HG02571 (cell line): ENCODE measurements around the gene LDAF1.
"Not testable (repeated sequence)": the region's sequence is repeated elsewhere in the genome, so short reads cannot be mapped to it uniquely, and the experiment has no call there.

Source experiments
- ATAC-seq: cut with Tn5 transposase; IDR thresholded peaks from one replicate; pipeline ENCODE4 v1.9.1; 2021; ENCODE audit warnings: mild to moderate bottlenecking, moderate library complexity; ENCODE audit not compliant: unreplicated experiment

LDAF1 gene

DNA sequence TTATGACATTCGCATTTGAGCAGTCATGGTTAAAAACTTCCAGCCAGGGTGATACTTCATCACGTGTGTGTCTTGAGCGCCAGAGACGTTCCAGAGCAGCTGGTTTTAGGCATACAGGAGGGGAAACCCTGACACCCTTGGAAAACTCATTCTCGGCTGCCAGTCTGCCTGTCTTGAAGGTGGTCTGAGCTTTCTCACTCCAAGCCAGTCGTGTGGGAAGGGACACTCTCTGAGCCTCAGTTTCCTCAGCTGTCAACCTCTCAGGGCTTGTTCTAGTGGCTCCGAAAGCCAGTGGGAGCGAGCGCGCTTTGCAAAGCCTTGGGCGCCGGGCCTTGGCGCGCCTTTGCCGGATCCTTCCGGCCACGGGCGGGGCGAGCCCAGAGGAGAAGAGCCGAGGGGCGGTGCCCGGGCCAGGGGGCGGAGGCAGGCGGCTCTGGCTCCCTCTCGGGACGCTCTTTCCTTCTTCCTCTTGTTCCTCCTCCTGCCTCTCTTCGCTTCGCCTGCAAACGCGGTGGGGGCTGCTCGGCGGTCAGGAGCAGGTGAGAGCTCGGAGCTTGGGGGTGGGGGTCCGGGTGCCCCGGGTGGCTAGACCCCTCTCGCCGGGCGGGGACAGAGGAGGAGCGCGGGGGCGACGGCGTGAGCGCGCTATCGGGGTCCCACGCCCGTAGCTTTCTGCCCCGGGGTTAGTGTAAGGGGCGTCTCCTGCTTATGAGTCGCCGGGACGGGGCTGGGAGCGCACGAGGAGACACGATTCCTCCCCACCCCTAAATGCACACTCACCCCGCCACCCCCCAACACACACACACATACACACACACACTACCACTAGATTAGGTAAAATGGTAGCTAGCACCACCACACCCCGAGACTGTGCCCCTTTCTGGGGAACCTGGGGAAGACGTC, at the start of gene LDAF1:
Gene LDAF1, plus strand, starts transcription at position 467 of the 903 bp plus-strand sequence. CDS start 2,509 bp downstream, outside the sequence.
- ATAC-seq, result peak; percentile 83

DNA sequence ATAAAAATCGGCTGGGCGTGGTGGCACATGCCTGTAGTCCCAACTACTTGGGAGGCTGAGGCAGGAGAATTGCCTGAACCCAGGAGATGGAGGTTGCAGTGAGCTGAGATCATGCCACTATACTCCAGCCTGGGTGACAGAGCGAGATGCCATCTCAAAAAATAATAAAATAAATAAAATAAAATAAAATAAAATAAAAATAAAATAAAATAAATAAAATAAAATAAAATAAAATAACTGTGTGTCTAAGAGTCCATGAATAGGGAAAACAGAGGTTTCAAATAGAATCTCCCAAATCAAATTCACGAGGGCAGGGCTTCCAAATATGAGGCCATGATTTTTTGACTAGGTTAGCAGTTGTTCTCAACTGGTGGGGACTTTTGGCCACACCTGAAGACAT, 42.9 kb upstream of the LDAF1 start:
- ATAC-seq, result not testable (repeated sequence)

DNA sequence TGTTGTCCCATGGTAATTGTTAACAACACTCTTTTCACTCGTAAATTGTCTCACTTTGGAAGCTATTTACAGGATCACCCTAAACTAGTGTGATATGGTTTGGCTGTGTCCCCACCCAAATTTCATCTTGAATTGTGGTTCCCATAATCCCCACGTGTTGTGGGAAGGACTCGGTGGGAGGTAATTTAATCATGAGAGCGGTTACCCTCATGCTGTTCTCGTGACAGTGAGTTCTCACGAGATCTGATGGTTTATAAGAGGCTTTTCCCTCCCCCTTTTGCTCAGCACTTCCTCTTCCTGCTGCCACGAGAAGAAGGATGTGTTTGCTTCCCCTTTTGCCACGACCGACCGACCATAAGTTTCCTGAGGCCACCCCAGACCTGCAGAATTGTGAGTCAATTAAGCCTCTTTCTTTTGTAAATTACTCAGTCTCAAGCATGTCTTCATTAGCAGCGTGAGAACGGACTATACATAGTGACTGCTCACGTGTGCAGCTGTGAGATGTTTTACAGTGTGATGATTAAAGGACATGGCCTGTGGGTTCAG, 42.3 kb upstream of the LDAF1 start:
- ATAC-seq, result no peak

DNA sequence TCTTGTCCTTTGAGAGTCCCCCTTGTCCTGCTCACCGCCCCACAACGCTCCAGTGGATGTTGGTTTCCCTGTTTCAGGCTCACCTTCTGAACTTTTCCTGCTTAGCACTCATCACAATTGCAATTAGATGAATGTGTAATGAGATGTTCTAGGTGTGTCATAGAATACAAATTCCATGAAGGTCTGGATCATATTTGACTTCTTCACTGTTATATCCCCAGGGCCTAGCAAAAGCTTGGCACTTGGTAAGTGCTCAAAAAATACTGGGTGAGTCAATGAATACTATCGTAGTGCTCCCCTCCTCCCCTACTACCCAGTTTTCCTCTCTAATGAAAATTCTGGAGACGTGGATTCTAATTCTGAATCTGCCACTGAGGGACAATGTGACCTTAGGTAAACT, 40.9 kb upstream of the LDAF1 start:
- ATAC-seq, result no peak

DNA sequence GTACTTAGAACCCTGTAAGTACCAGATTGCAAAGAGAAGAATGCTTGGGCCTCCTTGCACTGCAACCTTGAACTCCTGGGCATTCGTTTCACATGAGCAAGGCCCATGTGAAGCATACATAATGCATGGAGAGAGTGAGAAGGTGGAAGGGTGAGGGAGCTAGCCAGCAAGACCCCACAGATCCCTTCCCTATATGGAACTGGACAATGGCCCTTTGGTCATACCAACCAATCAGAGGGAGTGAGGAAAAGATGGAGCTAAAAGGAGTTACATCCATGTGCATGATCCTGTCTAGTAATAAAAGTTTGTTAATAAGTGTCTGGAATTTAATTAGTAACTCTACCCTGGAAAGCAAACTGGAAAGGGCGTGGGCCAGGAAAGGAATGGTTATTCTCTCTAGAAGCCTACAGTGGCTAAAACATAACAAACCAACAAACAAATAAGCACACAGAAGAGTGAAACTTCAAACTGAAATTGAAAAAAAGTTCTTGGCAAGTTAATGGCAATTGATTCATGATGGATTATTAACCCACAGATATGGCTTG, 37.4 kb upstream of the LDAF1 start:
- no peak for ATAC-seq

DNA sequence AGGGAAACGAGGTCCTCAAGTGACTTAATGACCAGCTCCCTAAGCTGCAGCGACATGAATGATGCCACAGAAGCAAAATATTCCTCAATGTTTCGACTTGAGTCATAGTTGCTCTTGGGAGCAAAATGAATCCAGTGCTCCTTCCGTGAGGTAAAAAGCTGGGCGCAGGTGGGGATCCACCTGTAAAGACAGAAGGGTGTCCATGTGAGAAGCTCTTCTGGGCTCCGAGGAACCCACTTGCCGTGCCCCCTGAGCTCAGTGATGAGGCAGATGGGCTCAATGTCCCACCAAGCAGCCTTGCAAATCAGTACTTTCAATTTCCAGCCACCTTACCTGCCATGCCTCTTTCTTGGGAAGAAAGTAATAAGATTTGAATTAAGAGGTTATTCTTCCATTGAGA, 33.3 kb upstream of the LDAF1 start:
- no peak for ATAC-seq

DNA sequence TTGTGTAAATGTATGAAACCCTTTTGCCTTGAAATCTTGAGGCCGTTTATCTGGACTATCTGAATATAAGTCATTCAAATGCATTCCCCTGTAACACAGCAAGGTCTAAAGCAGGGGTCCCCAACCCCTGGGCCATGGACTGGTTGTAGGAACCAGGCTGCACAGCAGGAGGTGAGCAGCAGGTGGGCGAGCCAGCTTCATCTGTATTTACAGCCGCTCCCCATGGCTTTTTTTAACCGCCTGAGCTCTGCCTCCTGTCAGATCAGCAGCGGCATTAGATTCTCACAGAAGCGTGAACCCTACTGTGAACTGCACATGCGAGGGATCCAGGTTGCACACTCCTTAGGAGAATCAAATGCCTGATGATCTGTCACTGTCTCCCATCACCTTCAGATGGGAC, 32.0 kb upstream of the LDAF1 start:
- no peak for ATAC-seq

DNA sequence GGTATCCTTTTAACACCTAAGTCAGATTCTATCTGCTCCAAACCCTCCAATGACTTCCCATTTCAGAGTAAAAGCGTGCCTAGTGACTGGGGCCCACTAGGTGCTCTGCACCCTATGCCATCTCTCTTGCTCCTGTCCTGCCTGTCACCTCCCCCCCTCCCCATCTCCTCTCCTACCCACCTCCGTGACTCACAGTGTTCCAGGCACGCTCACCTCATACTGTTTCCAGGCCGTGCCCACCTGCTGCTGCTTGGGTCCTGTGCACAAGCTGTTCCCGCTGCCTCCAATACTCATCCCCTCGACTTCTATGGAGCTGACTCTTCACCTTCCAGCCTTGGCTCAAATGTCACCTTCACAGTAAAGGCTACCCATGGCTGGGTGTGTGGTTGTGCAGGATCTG, 29.5 kb upstream of the LDAF1 start:
- ATAC-seq, result no peak

DNA sequence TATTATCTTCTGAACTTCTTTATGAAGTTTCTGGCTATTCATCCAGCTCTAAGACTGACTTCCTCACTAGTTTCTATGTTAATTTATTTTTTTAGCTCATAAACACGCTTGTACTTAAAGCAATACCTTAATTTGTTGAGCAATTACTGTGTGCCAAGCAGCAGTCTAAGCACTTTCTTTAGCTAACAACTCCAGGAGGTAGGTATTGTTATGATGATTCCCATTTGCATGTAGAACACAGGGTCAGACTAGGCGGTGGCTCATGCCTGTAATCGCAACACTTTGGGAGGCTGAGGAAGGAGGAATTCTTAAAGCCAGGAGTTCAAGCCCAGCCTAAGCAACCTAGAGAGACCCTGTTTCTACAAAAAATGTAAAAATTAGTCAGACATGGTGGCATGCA, 27.7 kb upstream of the LDAF1 start:
- no peak for ATAC-seq

DNA sequence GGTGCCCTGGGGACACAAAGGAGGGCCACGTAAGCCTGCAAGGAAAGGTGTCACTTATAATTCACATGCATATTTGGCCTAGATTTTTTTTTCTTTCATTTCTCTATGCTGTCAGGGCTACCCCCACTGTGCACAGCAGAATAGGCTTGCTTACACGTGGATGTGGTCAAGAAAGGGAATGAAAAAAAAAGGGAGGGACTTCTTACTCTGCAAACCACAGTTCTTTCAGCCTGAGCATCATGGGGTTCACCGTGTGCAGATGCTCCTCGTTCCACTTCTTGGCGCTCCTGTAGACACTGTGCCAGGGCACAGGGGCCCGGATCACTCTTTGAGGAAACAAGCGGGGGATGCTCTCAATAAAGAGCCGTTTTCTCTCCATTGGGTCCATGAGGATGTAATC, 24.4 kb upstream of the LDAF1 start:
- no peak for ATAC-seq

DNA sequence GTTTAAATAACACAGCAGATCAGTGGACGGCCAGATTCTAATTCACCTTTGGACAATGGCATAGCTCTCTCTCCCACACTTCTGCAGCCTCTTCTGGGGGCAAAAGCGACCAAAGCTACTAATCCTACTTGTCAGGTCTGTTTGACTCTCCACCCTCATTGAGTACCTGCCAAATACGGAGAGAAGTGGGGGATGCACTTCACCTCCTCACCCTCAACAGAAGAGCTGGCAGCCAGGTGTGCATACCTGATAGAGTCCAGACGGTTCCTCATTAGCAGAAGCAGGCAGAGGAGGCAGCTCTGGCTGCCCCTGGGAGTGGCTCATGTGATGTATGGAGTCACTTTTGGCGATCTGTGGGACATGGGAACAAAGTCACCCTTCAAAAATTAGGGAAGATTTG, 12.7 kb upstream of the LDAF1 start:
- no peak for ATAC-seq

DNA sequence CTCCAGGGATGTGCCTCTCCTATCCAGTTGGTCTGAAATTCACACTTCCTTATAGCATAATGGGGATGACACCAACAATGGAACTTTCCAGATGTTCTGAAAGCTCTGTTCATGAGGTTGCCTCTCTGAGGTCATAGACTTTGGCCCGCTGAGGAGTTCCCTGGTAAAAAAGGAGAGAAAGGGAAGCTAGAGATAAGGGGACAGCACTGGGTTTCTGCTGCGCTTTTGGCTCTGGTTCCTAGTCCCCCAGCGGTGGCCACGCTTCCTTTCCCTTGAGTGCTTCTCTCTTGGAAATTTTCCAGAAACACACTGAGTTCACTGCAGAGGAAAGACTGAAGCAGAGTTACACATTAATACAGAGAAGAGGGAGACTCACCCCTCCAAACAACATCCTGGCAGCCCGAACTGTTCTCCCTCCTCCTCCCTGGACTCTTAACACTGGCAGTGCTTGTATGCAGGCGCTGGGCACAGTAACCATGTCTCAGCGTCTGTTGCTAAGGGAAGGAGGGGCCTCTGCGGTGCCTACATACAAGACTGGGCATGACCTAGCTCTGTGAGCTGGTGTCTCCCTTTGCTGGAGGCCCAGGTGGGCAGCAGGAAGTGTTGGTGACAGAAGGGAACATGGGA, 8.0 kb upstream of the LDAF1 start, which contains the start of gene DNAH3:
Gene DNAH3, minus strand, starts transcription at position 472 of the 627 bp plus-strand sequence. CDS start 527 bp downstream, outside the sequence.
- ATAC-seq, result no peak

DNA sequence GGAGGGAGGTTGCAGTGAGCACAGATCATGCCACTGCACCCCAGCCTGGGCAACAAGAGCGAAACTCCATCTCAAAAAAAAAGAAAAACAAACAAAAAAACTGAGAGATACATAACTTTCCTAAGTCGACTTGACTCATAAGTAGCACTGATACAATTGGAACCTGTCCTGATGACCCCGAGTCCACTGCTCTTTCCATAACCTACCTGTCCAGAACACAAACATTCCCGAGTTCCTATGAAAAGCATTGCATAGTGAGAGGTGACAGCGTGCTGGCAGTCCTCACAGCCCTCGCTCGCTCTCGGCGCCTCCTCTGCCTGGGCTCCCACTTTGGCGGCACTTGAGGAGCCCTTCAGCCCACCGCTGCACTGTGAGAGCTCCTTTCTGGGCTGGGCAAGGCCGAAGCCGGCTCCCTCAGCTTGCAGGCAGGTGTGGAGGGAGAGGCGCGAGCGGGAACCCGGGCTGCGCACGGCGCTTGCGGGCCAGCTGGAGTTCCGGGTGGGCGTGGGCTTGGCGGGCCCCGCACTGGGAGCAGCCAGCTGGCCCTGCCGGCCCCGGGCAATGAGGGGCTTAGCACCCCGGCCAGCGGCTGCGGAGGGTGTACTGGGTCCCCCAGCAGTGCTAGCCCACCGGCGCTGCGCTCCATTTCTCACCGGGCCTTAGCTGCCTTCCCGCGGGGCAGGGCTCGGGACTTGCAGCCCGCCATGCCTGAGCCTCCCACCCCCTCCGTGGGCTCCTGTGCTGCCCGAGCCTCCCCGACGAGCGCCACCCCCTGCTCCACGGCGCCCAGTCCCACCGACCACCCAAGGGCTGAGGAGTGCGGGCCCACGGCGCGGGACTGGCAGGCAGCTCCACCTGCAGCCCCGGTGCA, 6.1 kb upstream of the LDAF1 start:
- ATAC-seq, result not testable (repeated sequence)

DNA sequence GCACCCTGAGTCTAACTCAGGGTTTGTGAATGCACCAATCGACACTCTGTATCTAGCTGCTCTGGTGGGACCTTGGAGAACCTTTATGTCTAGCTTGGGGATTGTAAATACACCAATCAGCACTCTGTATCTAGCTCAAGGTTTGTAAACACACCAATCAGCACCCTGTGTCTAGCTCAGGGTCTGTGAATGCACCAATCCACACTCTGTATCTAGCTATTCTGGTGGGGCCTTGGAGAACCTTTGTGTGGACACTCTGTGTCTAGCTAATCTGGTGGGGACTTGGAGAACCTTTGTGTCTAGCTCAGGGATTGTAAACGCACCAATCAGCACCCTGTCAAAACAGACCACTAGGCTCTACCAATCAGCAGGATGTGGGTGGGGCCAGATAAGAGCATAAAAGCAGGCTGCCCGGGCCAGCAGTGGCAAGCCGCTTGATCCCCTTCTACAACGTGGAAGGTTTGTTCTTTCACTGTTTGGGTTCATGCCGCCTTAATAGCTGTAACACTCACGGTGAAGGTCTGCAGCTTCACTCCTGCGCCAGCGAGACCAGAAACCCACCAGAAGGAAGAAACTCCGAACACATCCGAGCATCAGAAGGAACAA, 5.2 kb upstream of the LDAF1 start:
- not testable (repeated sequence) for ATAC-seq

DNA sequence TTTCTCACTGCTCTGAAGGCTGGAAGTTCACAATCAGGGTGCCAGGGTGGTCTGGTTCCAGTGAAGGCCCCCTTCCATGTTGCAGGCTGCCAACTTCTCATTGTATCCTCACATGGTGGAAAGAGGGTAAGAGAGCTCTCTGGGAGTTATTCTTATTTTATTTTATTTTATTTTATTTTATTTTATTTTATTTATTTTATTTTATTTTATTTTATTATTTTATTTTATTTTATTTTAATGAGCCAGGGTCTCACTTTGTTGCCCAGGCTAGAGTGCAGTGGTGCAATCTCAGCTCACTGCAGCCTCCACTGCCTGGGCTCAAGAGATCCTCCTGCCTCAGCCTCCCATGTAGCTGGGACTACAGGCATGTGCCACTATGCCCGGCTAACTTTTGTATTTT, 2.5 kb upstream of the LDAF1 start:
- ATAC-seq, result not testable (repeated sequence)

DNA sequence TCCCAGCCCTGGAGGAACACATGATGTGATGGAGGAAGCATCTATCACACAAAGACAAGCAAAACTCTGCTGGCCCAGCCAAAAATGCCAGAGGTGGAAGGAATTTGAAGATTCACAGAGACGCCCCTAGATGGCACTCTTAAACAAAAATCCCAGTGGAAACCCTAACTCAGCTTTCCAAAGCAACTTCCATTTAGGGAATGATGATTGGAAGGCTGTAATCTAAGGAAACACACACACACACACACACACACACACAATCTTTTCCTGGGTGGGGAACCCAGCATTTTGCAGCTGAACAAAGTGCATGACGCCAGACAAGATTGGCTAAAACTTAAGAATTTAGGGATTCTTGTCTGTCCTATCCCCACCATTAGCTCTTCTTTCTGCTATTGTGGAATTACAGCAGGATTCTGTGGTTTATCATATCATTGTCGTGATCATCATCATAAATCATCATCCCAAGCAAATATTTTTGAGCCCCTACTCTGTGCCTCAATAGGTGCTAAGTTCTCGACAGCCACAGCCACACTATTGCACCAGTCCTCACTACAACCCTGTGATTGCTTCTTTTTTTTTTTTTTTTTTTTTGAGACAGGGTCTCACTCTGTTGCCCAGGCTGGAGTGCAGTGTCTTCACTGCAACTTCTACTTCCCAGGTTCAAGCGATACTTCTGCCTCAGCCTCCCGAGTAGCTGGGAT, 1.6 kb upstream of the LDAF1 start:
- no peak for ATAC-seq

DNA sequence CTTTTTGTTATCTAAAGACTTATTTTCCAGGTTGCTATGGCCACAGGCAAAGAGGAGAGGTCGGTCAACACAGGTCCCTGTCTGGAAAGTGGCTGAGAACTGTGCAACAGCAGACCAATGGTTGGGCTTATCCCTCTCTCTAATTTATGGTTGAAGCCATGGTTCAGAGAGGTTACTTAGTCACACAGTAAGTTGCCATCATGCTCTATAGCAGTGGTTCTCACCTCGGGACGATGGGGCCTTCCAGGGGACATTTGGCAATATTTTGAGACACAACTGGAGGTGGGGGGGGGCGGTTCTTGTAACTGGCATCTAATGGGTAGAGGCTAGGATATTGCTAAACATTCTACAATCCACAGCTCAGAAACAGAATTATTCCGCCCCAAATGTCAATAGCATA, 842 bp upstream of the LDAF1 start:
- ATAC-seq, result no peak

DNA sequence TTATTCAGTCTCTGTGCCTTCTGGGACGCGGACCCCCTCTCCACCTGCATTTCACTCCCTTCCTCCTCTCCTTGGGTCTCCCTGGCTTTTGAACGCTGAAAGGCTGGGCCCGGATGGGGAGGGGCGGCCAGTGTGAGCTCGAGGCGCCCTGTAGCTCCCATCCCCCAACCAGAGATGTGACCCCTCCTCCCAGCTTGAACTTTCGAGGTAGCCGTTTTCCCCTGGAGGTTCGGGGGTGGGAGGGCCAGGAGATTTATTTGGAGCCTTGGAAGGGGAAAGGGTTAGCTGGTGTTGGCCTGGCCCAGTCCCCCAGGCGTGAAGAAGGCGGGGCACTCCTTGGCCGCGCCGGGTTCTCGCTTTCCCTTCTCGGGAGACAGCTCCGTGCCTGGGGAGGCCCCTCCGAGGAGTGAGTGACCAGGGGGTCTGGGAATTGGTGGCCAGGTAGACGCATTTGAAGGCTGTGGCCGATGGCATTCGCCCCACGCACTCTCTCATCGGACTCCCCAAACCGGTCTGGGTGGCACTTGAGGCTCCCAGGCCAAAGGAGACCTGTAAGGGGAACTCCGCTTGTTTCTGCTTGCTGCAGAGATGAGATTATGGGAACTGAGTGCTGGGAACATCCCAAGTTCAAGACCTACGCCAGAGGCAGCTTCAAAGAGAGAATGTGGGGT, 942 bp downstream of the LDAF1 start:
- ATAC-seq, result no peak

DNA sequence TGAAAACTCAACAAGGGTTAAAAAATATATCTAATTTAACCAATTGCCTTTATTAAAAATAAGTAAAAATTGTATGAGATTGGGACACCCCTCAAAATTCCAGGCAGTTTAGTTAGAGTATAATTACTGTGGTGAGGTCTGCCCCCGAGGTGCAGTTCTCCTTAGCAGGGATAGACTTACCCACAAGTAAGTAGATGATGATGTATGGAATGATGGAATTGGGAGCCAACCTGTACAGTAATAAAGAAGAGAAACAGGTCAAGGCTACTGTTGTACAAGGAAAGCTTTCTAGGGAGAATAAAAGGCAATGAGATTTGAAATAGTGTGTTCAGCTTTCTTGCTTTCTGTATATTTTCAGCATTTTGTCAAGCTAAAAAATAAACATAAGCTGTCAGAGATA, 1.8 kb downstream of the LDAF1 start:
- no peak for ATAC-seq
